IMR-90 (cell line): Measurements from ENCODE around the gene ZSWIM3.

Experiments
- POLR2A ChIP-seq: IDR thresholded peaks from 2 replicates; pipeline ENCODE4 v1.6.1; 2012; ENCODE audit warnings: mild to moderate bottlenecking, low read depth, low read length
- RAD21 ChIP-seq: IDR thresholded peaks from 2 replicates; pipeline ENCODE4 v1.6.1; 2012; ENCODE audit warnings: low read length, improper control_type of control experiment
- SMC3 ChIP-seq: fragments of 150-350 bp; IDR thresholded peaks from 2 replicates; pipeline ENCODE4 v1.6.1; 2016; ENCODE audit warnings: low read depth, mild to moderate bottlenecking, antibody characterized with exemption, low read length, moderate library complexity
- TF ChIP-seq, protein P1 (sequence below): conservative IDR thresholded peaks from 2 replicates; pipeline ENCODE4 v1.5.1; 2012; ENCODE audit warnings: mild to moderate bottlenecking, low read depth, low read length, improper control_type of control experiment

DNA sequence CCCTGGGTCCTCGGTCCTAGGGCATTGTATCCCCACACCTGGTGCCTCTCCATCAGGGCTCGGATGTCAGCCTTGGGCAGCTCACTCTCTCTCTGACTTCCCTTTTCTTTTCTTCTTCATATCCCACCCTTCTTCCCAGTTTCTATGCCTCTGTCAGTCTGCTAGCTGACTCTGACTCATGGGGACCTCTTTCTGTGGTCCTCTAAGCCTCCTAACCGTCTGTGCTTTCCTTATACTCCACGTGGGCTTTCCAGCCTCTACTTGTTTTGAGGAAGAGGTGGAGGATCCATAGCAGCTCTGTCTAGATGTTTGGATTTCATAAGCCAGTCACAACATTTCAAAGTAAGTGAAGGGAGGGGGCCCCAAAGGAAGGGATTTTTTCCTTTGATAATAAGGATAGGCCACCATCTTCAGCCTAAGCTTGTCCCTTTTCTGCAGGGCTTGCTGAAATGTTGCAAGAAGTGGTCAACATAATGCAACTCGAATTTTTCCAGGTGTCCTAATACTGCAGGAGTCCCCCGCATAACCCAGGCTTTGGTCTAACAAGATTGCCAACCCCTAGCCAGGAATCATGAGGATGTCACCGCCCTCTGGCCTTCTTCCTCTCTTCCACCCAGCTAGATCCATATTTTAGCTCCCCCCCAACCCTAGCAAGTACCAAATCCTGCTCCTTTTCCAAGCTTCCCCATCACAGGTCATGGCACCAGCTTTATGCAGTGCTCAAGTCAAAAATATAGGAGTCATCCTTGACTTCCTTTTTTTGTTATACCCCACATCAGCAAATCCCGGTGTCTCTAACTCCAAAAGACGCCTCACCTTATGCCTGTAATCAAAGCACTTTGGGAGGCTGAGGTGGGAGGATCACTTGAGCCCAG is 63.3 kb downstream of the ZSWIM3 start:
- TF ChIP-seq, protein P1, sequence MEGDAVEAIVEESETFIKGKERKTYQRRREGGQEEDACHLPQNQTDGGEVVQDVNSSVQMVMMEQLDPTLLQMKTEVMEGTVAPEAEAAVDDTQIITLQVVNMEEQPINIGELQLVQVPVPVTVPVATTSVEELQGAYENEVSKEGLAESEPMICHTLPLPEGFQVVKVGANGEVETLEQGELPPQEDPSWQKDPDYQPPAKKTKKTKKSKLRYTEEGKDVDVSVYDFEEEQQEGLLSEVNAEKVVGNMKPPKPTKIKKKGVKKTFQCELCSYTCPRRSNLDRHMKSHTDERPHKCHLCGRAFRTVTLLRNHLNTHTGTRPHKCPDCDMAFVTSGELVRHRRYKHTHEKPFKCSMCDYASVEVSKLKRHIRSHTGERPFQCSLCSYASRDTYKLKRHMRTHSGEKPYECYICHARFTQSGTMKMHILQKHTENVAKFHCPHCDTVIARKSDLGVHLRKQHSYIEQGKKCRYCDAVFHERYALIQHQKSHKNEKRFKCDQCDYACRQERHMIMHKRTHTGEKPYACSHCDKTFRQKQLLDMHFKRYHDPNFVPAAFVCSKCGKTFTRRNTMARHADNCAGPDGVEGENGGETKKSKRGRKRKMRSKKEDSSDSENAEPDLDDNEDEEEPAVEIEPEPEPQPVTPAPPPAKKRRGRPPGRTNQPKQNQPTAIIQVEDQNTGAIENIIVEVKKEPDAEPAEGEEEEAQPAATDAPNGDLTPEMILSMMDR = no peak
- TF ChIP-seq SMC3 = no peak
- TF ChIP-seq RAD21 = no peak
- no peak for TF ChIP-seq POLR2A
